HCT116 (cell line): ENCODE data around the gene CA12.

Experiments used
- ATF3 ChIP-seq: IDR thresholded peaks from 2 replicates; pipeline ENCODE4 v1.6.1; 2012
- CTCF ChIP-seq, 3 experiments: fragments of 200-600 bp in 1 of 3; sonication (generic) in 1 of 3; IDR thresholded peaks in 2 of 3; conservative IDR thresholded peaks in 1 of 3; 2 replicates each; pipeline ENCODE4 v1.5.1; 2012 to 2017; ENCODE audit warnings: low read depth in 2 of 3, low read length in 2 of 3, antibody characterized with exemption in 1 of 3, borderline replicate concordance in 1 of 3, control low read depth in 1 of 3, mild to moderate bottlenecking in 1 of 3, mixed read lengths in 1 of 3, mixed run types in 1 of 3, moderate library complexity in 1 of 3; ENCODE audit not compliant: insufficient read depth in 1 of 3
- ELF1 ChIP-seq: IDR thresholded peaks from 2 replicates; pipeline ENCODE4 v1.6.1; 2012; ENCODE audit warnings: low read depth, borderline replicate concordance
- EZH2 ChIP-seq: fragments of 200-600 bp; sonication (generic); IDR thresholded peaks from 2 replicates; pipeline ENCODE4 v1.6.1; 2017; ENCODE audit warnings: antibody characterized with exemption, mixed run types
- MAX ChIP-seq: IDR thresholded peaks from 2 replicates; pipeline ENCODE4 v1.6.1; 2012
- POLR2A ChIP-seq: IDR thresholded peaks from 2 replicates; pipeline ENCODE4 v1.7.0; 2011; ENCODE audit warnings: borderline replicate concordance; ENCODE audit not compliant: insufficient read depth, insufficient read length; ENCODE audit errors: extremely low read depth
- POLR2AphosphoS5 ChIP-seq: IDR thresholded peaks from 2 replicates; pipeline ENCODE4 v1.6.1; 2011; ENCODE audit warnings: mild to moderate bottlenecking, low read depth, low read length, moderate library complexity
- REST ChIP-seq: IDR thresholded peaks from 2 replicates; pipeline ENCODE4 v1.6.1; 2012; ENCODE audit warnings: low read depth
- TCF7L2 ChIP-seq: IDR thresholded peaks from 2 replicates; pipeline ENCODE4 v1.7.0; 2011; ENCODE audit warnings: borderline replicate concordance, inconsistent platforms; ENCODE audit not compliant: insufficient read depth, insufficient read length; ENCODE audit errors: extremely low read depth
- YY1 ChIP-seq: IDR thresholded peaks from 2 replicates; pipeline ENCODE4 v1.6.1; 2011; ENCODE audit warnings: low read length, low read depth, moderate library complexity, mild to moderate bottlenecking; ENCODE audit not compliant: insufficient replicate concordance; ENCODE audit errors: extremely low read depth
- ZFX ChIP-seq: fragments of 450-650 bp; IDR thresholded peaks from 2 replicates; pipeline ENCODE4 v1.6.1; 2017
- ZNF274 ChIP-seq: fragments of 200-500 bp; sonication (Bioruptor generic); IDR thresholded peaks from 2 replicates; pipeline ENCODE4 v1.6.1; 2014; ENCODE audit warnings: mild to moderate bottlenecking, low read depth, low read length, inconsistent platforms

- no peak for TF ChIP-seq CTCF (IDR thresholded peaks at IDR 0.05 in 2 of 3, conservative IDR thresholded peaks at IDR 0.05 in 1 of 3; ENCODE audit: borderline replicate concordance in 1 of 3, insufficient read depth in 1 of 3, low read depth in 2 of 3, low read length in 2 of 3)
- TF ChIP-seq POLR2A = no peak
- no peak for TF ChIP-seq MAX
- no peak for TF ChIP-seq EZH2
- no peak for TF ChIP-seq ATF3
- TF ChIP-seq POLR2AphosphoS5 = no peak
- TF ChIP-seq ZFX = no peak
- no peak for TF ChIP-seq REST
- no peak for TF ChIP-seq TCF7L2
- no peak for TF ChIP-seq YY1
- no peak for TF ChIP-seq ZNF274
- TF ChIP-seq ELF1 = no peak
These were observed 88.9 kb downstream of the CA12 start for GRCh38 chr15:63292771-63293170.
